Endodermal cell (in vitro differentiated cells): ENCODE data around the gene TP53TG3E. TPM values are rescaled to one million over a fixed set of nuclear protein-coding genes. Genes with fewer than 3 reads are reported as not detected.
"Not testable (repeated sequence)": the region's sequence is repeated elsewhere in the genome, so short reads cannot be mapped to it uniquely, and the experiment has no call there.

Experiments used
- DNase-seq: peaks from one replicate; pipeline ENCODE4 v3.0.0-alpha.2; 2017
- H3K27ac ChIP-seq: 2 replicates; pipeline ENCODE4 v1.5.1; 2013; ENCODE audit warnings: mild to moderate bottlenecking, low read depth, low read length, moderate library complexity
- H3K27me3 ChIP-seq: 2 replicates; pipeline ENCODE4 v1.6.1; 2013; ENCODE audit warnings: mild to moderate bottlenecking, low read length, moderate library complexity; ENCODE audit not compliant: insufficient read depth, control insufficient read depth, poor library complexity, severe bottlenecking
- H3K36me3 ChIP-seq: 2 replicates; pipeline ENCODE4 v1.7.0; 2013; ENCODE audit warnings: mild to moderate bottlenecking, low read length, moderate library complexity; ENCODE audit not compliant: control insufficient read depth, insufficient read depth
- H3K4me1 ChIP-seq: one replicate; pipeline ENCODE4 v1.7.0; 2013; ENCODE audit warnings: low read length; ENCODE audit not compliant: control insufficient read depth, insufficient read depth
- H3K4me3 ChIP-seq: 2 replicates; pipeline ENCODE4 v1.5.1; 2013; ENCODE audit warnings: mild to moderate bottlenecking, low read length, moderate library complexity
- H3K9ac ChIP-seq: 2 replicates; pipeline ENCODE4 v1.6.1; 2013; ENCODE audit warnings: mild to moderate bottlenecking, low read length, moderate library complexity; ENCODE audit not compliant: poor library complexity, severe bottlenecking; ENCODE audit errors: extremely low read depth
- H3K9me3 ChIP-seq: 2 replicates; pipeline ENCODE4 v1.6.1; 2013; ENCODE audit warnings: mild to moderate bottlenecking, low read length, moderate library complexity; ENCODE audit not compliant: control insufficient read depth
- H3K27ac Mint-ChIP-seq: 2 replicates; pipeline ENCODE4 v1.8.0; 2020; ENCODE audit warnings: mixed read lengths
- H3K27me3 Mint-ChIP-seq: 2 replicates; pipeline ENCODE4 v1.8.0; 2021; ENCODE audit warnings: mild to moderate bottlenecking, mixed read lengths; ENCODE audit not compliant: insufficient read depth
- H3K36me3 Mint-ChIP-seq: 2 replicates; pipeline ENCODE4 v1.8.0; 2020; ENCODE audit warnings: low read depth, mixed read lengths
- H3K4me1 Mint-ChIP-seq: 2 replicates; pipeline ENCODE4 v1.8.0; 2020; ENCODE audit warnings: mixed read lengths
- H3K4me3 Mint-ChIP-seq: 2 replicates; pipeline ENCODE4 v1.8.0; 2020; ENCODE audit warnings: mild to moderate bottlenecking, moderate library complexity, mixed read lengths
- H3K9me3 Mint-ChIP-seq: 2 replicates; pipeline ENCODE4 v1.8.0; 2020; ENCODE audit warnings: mild to moderate bottlenecking, mixed read lengths
- WGBS, 2 experiments: methylation state at CpG; one replicate each; pipeline versions ENCODE4 v1.1.5 to v1.1.7; 2013; ENCODE audit warnings: missing lambda C conversion rate in 2 of 2, mixed read lengths in 1 of 2; ENCODE audit not compliant: insufficient coverage in 1 of 2, insufficient read length in 1 of 2; 5-methylcytosine and 5-hydroxymethylcytosine counted together
- long read RNA-seq, 4 experiments: library from polyadenylated mRNA in 2 of 4; library from RNA in 1 of 4; library from capped mRNA in 1 of 4; stranded (forward) in 3 of 4; unstranded in 1 of 4; transcript quantifications; one replicate each; pipeline ENCODE4 v2.0.0, GENCODE V29; 2020 to 2021; ENCODE audit warnings: inconsistent platforms in 1 of 4
- polyA plus RNA-seq, 2 experiments: library from polyadenylated mRNA; stranded (reverse); fragments of 50-300 nt; gene quantifications; one replicate each; pipeline ENCODE4 v1.2.3, GENCODE V29; 2013
- total RNA-seq, 2 donors: library from RNA; stranded (reverse); fragmentation: NEBNext Ultra II Directional in 1 of 2; extraction: Animal tissue kit (Norgen Biotek cat#: 25700) in 1 of 2; gene quantifications; 2 replicates in 1 of 2; 3 replicates in 1 of 2; pipeline ENCODE4 v1.2.1, GENCODE V29; 2021

The TP53TG3E gene
- total RNA-seq = not detected
- not detected for polyA plus RNA-seq (2013, experiment 1 of 2)
- polyA plus RNA-seq (2013, experiment 2 of 2) = not detected
- long read RNA-seq, experiment 1 = 0 reads
- long read RNA-seq, experiment 2 = 0 reads
- long read RNA-seq, experiment 3 = 0 reads
- long read RNA-seq, experiment 4 = 0 reads

- not testable (repeated sequence) for H3K27ac ChIP-seq, H3K4me3 Mint-ChIP-seq, H3K27me3 ChIP-seq, H3K27ac Mint-ChIP-seq, H3K36me3 Mint-ChIP-seq, H3K4me3 ChIP-seq, H3K4me1 Mint-ChIP-seq, H3K9ac ChIP-seq, H3K9me3 Mint-ChIP-seq, DNase-seq, H3K36me3 ChIP-seq, H3K27me3 Mint-ChIP-seq, H3K9me3 ChIP-seq, H3K4me1 ChIP-seq
- no CpG with 5 or more reads among the region's 25 CpGs for WGBS, 2 experiments
These were observed at the start of gene TP53TG3E for GRCh38 chr16:33304006-33304405. TP53TG3E (plus strand) TSS chr16:33304306; CDS start chr16:33304374, 68 bp downstream.

- DNase-seq, H3K4me3 ChIP-seq: not testable (repeated sequence)
- 73 to 83% methylated on average over 3 to 4 of the region's 4 CpGs for WGBS, 2 experiments
These were observed 32.3 kb downstream of the TP53TG3E start for GRCh38 chr16:33336226-33337012.

GRCh38 chr16:33337627-33338542, 33.8 kb downstream of the TP53TG3E start:
- H3K9ac ChIP-seq, H3K9me3 ChIP-seq, H3K27ac Mint-ChIP-seq, DNase-seq, H3K36me3 Mint-ChIP-seq, H3K36me3 ChIP-seq, H3K4me3 Mint-ChIP-seq, H3K27me3 Mint-ChIP-seq, H3K27ac ChIP-seq, H3K27me3 ChIP-seq, H3K9me3 Mint-ChIP-seq, H3K4me1 Mint-ChIP-seq, H3K4me3 ChIP-seq, H3K4me1 ChIP-seq: not testable (repeated sequence)
- 71 to 77% methylated on average over 4 to 5 of the region's 5 CpGs for WGBS, 2 experiments

More at GRCh38 chr16:33336226-33337012, 32.3 kb downstream of the TP53TG3E start:
- not testable (repeated sequence) for H3K4me1 ChIP-seq, H3K4me1 Mint-ChIP-seq, H3K27ac ChIP-seq, H3K4me3 Mint-ChIP-seq, H3K9ac ChIP-seq, H3K36me3 ChIP-seq, H3K27me3 ChIP-seq, H3K9me3 ChIP-seq, H3K9me3 Mint-ChIP-seq, H3K36me3 Mint-ChIP-seq, H3K27me3 Mint-ChIP-seq, H3K27ac Mint-ChIP-seq

GRCh38 chr16:33338543-33338951, 34.4 kb downstream of the TP53TG3E start:
- H3K36me3 ChIP-seq, H3K27ac Mint-ChIP-seq, H3K9me3 ChIP-seq, DNase-seq, H3K4me3 Mint-ChIP-seq, H3K27ac ChIP-seq, H3K27me3 ChIP-seq, H3K9me3 Mint-ChIP-seq, H3K9ac ChIP-seq, H3K27me3 Mint-ChIP-seq, H3K4me1 Mint-ChIP-seq, H3K4me3 ChIP-seq, H3K4me1 ChIP-seq, H3K36me3 Mint-ChIP-seq: not testable (repeated sequence)
- WGBS, 2 experiments = 82 to 84% methylated on average over 1 to 2 of the region's 2 CpGs

GRCh38 chr16:33339093-33340061, 35.3 kb downstream of the TP53TG3E start:
- not testable (repeated sequence) for H3K27me3 ChIP-seq, H3K27ac Mint-ChIP-seq, H3K36me3 ChIP-seq, DNase-seq, H3K9me3 ChIP-seq, H3K4me3 ChIP-seq, H3K27me3 Mint-ChIP-seq, H3K9me3 Mint-ChIP-seq, H3K36me3 Mint-ChIP-seq, H3K4me1 Mint-ChIP-seq, H3K4me3 Mint-ChIP-seq, H3K4me1 ChIP-seq, H3K27ac ChIP-seq, H3K9ac ChIP-seq
- 83 to 84% methylated on average over 3 of the region's 4 CpGs for WGBS, 2 experiments
